OCI-LY7 (cell line): Measurements from ENCODE around the gene TSPYL2.

Source experiments
- EZH2phosphoT487 ChIP-seq: fragments of 200-600 bp; sonication (generic); IDR thresholded peaks from 2 replicates; pipeline ENCODE4 v1.6.1; 2018; ENCODE audit warnings: low read depth, borderline replicate concordance, mild to moderate bottlenecking, mixed run types, antibody characterized with exemption, low read length, moderate library complexity, mixed read lengths
- TF ChIP-seq, protein P1 (sequence below): fragments of 200-600 bp; sonication (generic); conservative IDR thresholded peaks from 2 replicates; pipeline ENCODE4 v1.5.1; 2014; ENCODE audit warnings: mild to moderate bottlenecking, antibody characterized with exemption, low read length, moderate library complexity, mixed read lengths

DNA sequence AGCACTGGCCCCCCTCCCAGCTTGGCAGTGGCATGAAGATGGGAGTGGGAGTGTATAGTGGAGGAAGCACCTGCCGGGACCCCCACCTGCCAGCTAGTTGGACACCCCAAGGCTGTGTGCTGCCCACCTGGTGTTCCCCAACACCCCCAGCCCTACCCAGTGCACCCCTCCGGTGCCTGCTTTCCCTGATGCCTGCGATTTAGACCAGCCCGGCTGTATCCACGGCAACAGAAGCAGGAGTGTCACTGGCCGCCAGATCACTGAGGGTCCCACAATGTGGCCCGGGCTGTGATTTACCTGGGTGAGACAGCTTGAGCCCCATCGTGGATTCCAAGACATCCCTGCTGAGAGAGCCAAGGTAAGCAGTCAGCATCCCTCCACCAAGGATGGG is 33.0 kb upstream of the TSPYL2 start:
- TF ChIP-seq, protein P1, sequence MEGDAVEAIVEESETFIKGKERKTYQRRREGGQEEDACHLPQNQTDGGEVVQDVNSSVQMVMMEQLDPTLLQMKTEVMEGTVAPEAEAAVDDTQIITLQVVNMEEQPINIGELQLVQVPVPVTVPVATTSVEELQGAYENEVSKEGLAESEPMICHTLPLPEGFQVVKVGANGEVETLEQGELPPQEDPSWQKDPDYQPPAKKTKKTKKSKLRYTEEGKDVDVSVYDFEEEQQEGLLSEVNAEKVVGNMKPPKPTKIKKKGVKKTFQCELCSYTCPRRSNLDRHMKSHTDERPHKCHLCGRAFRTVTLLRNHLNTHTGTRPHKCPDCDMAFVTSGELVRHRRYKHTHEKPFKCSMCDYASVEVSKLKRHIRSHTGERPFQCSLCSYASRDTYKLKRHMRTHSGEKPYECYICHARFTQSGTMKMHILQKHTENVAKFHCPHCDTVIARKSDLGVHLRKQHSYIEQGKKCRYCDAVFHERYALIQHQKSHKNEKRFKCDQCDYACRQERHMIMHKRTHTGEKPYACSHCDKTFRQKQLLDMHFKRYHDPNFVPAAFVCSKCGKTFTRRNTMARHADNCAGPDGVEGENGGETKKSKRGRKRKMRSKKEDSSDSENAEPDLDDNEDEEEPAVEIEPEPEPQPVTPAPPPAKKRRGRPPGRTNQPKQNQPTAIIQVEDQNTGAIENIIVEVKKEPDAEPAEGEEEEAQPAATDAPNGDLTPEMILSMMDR: no peak
- TF ChIP-seq EZH2phosphoT487: no peak
